ENCODE data around the gene POLL.

Gene POLL

DNA sequence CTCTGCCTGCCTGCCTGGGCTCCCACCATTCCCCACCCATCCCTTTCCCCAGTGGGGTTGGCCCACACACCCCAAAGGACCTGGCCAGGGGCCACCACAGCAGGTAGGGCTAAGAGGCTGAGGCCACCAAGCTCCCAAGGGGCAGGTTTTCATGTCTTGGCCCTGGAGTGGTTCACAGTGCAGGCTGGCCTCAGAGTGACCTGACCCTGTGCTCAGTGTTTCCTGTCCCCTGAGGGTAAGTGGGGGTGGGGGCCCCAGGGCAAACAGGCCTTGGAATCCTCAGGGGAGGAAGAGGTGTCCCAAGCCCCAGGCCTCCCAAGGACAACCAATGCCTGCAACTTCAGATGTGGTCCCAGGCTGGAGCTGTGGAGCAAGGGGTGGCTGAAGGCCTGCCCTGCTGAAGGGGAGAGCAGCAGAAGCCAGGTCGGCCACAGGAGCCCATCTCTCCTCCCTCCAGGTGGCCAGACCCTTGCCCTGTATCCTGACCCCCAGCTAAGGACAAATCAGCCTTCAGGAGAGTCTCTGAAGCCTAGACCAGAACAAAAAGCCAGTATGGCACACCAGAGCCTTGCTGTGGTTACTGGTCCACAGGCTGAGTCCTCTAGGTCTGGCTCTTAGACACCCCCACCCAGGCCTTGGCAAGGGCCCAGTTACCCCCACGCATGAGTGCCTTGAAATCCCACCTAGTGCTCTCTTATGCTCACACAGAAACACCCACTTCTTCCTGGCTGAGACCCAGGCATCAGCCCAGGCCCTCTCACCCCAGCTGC, 27.6 kb downstream of the POLL start:
- DNase-seq (ENCODE audit: low read depth, low spot score): no peak

GRCh38 chr10:101559596-101560297, 28.3 kb downstream of the POLL start:
- DNase-seq (ENCODE audit: low read depth, low spot score): no peak

DNA sequence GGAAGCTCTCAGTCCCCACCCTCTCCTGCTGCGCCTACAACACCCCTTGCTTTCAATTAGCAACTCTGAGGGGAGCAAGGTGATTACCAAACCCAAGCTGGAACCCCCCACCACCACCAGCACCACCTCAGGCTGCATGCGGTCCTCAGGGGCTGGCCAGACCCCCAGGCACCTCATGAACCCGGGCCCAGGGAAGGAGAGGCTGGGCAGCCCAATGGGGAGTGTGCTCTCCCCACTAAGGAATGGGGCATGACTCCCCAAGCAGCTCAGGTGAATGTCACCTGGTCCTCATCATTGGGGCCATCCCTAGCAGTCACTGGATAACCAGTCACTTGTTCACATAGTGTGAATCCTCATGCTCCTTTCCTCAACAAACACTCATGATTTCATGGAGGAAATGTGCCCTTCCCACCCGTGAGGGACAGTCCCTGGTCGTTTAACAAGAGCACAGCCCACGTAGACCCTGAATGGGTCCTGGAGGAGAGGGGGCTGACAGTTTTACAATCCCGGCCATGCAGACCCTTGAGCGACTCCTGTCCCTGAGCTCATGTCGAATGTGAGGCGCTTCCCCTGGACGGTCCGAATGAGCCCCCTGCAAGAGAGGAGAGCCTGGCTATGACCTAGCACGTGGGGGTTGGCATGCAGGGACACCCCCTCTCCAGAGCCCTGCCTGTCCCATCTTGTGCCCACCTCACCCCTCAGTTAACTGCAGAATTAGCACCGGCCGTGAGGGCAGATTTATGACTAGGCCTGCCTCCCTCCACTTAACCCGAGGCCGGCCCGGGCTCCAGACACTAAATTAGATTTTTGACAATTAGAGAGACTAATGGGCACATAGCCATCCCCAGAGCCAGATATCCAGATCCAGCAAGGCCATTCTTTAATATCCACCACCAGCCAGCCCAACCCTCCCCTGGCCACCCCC, 29.1 kb downstream of the POLL start:
- DNase-seq (ENCODE audit: low read depth, low spot score): no peak

DNA sequence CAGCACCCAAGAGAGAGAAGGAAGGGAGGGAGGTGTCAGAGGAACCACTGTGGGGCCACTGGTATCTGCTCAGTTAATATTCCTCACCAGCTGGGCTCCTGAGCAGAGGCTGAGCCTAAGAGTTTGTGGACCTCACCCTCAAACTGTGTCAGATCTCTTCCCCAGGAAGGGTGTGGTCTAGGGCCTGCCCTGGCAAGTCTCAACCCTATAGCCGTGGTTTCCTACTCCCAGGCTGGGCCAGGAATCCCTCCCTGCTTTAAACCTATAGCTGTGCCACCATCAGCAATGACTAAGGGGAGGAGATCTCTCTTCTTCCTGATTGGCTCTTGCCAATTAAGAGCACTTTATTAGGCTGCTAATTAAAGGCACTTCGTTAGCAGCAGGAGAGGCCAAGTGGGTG, 29.9 kb downstream of the POLL start:
- no peak for DNase-seq (ENCODE audit: low read depth, low spot score)

- no peak for DNase-seq (ENCODE audit: low read depth, low spot score)
Measured at GRCh38 chr10:101557541-101557940, 30.5 kb downstream of the POLL start.

- no peak for DNase-seq (ENCODE audit: low read depth, low spot score)
Measured at GRCh38 chr10:101552442-101552841, 35.6 kb downstream of the POLL start.

DNA sequence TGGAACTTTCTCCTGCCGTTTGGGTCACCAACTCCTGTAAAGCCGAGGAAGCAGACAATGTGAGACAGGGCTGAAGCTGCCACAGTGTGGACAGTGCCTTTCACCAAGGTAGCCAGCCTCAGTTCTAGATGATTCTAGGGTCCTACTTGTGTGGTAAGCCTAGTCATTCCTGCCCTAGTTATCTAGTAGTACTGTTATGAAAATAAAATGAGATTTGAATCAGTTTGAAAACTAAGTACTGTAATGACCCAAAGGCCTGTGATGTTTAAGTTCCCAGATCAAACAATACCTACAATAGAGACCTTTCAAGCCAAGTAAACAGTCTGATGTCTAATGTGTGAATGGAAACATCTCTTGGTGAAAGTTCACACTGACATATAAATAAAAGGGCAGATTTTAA, 37.1 kb downstream of the POLL start:
- DNase-seq (ENCODE audit: low read depth, low spot score): no peak

DNA sequence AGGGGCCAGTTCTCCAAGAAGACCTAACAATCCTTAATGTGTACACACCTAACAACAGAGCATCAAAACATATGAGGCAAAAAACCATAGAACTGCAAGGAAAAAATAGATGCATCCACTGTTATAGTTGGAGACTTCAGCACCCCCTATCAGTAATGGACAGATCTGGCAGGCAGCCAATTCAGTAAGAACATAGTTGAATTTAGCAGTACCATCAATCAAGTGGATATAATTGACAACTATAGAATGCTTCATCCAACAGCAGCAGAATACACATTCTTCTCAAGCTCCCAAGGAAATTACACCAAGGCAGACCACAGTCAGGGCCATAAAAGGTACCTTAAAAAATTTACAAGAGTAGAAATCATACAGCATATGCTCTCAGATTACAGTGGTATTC, 42.2 kb downstream of the POLL start:
- no peak for DNase-seq (ENCODE audit: low read depth, low spot score)

GRCh38 chr10:101538446-101538845, 49.6 kb downstream of the POLL start:
- DNase-seq (ENCODE audit: low read depth, low spot score): no peak

- DNase-seq (ENCODE audit: low read depth, low spot score): no peak
Measured at GRCh38 chr10:101536800-101537199, 51.3 kb downstream of the POLL start.

DNA sequence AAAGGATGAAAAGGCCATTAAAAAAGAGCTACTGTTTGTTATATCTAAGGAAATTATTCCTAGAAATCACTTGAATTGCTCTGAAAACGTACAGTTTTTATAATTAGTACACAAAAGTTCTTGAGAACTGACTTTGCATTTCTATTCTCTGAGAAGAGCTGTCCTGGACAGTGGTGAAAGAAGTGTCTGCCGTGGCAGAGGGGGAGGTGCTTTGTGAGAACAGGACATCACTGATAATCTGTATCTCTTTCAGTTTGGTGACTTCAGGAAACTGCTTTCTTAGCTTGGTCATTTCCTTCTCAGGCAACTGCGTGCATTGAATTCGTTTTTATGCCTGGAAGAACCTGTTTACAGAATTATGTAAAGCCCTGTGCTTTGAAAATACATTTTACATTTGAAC, 52.1 kb downstream of the POLL start:
- DNase-seq (ENCODE audit: low read depth, low spot score): no peak

- peak; percentile 20 for DNase-seq (ENCODE audit: low read depth, low spot score)
Measured at GRCh38 chr10:101529725-101530553, 58.1 kb downstream of the POLL start.

DNA sequence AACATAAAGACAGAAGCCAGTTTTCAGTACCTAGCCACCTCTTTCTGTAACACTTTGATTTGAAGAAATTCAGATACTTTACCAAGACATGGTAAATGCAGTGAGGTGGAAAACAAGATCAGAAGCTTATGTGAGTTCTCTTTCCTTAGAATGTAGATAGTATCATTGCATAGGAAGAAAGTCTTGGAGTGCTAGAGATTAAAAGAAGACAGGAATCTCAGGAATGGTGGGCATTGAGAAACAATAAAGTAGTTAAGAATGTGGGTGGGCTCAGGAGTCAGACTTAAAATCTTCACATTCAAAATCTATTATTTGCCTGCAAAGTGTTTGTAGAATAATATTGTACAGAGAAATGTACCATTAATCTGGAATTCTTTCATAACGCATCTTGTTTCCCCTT, 58.9 kb downstream of the POLL start:
- no peak for DNase-seq (ENCODE audit: low read depth, low spot score)
